Measurements from ENCODE around the gene ACTN4. TPM values are rescaled to one million over a fixed set of nuclear protein-coding genes. Genes with fewer than 3 reads are reported as not detected.
A peak's percentile ranks its signal among the peaks of the same experiment; 100 is the strongest.
"Not testable (repeated sequence)": the region's sequence is repeated elsewhere in the genome, so short reads cannot be mapped to it uniquely, and the experiment has no call there.

ACTN4 gene
- total and polyA plus RNA-seq, 5 experiments from 2014 or later = 3.2 to 57.6 (median 8.5) TPM

DNA sequence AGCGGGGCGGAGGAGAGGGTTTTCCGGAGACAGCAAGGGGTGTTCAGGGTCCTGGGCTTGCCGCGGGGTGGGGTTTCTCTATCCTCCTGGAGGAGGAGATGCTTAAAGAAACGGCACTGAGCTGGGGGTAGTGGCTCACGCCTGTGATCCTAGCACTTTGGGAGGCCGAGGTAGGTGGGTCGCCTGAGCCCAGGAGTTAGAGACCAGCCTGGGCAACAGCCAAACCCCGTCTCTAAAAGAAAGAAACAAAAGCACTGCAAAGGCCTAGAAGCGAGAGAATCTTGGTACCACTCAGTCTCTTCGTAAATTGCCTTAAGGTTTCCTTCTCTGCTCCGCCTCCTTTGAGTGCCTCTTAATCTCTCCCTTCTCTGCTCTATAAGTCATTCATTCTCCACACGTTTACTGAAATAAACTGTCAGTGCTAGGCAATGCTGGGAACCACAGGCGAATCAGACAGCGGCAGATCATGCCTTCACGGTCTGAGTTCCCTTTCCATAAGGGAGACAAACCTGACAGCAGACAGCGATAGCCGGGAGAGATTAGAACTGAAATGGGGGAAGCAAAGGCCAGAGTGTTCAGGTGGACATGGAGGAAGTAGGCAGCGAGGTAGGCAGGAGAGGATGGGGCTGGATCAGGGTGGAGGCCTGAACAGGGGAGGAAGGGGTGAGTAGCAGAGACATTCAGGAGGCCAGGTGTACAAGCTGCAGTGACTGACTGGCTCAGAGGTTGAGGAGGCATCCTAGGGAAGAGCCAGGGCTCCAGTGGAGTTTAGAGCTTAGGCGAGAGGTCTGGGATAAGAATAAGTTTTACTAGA lies 27.9 kb upstream of the ACTN4 start:
- ATAC-seq (no peak), DNase-seq (no peak)
- no peaks in the 10 kb centered on the region for H3K27me3 Mint-ChIP-seq
- POLR2A ChIA-PET = interaction anchor here (0.9 to 2.6 kb wide), 21 partner anchors 8 to 1215 kb away, joined by 3 to 18 read pairs (median 5); partner anchors contain the start of genes ACTN4, CATSPERG, DYRK1B and ECH1
- H3K36me3 Mint-ChIP-seq = peaks cover 5 to 64% (median 21%) of the 10 kb centered on the region in 3 donors
- H3K4me3 Mint-ChIP-seq = peak overlapping the region; percentile 97 to 100 (median 99)
- H3K27ac Mint-ChIP-seq = peak overlapping the region; percentile 97 to 100 (median 99)
- H3K9me3 Mint-ChIP-seq = no peaks in the 10 kb centered on the region
- H3K4me1 Mint-ChIP-seq = peaks cover 33 to 56% (median 43%) of the 10 kb centered on the region in 4 donors

DNA sequence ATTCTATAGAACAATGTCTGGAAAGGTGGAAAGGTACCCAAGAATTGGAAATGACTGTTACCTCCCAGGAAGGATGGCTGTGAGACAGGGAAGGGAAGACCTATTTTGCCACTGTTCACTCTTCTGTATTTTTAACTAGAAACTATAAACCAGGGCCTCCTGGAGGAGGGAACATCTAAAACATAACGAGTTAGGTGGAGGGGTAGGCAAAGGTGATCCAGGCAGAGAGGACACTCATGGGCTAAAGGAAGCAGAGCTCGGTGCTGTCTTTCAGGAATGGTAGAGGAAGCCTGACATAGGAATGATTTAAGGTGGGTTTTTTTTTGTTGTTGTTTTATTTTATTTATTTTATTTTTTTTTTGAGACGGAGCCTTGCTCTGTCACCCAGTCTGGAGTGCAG lies 22.6 kb upstream of the ACTN4 start:
- ATAC-seq (no peak), DNase-seq (no peak)
- Mint-ChIP-seq H3K4me3 (no peak overlapping the region), H3K27me3 (no peaks in the 10 kb centered on the region), H3K4me1 (peaks cover 6 to 11% (median 7%) of the 10 kb centered on the region in 4 donors), H3K27ac (no peak overlapping the region), H3K36me3 (peaks cover 0 to 90% (median 23%) of the 10 kb centered on the region in 3 donors), H3K9me3 (no peaks in the 10 kb centered on the region)
- POLR2A ChIA-PET = no interaction called here

DNA sequence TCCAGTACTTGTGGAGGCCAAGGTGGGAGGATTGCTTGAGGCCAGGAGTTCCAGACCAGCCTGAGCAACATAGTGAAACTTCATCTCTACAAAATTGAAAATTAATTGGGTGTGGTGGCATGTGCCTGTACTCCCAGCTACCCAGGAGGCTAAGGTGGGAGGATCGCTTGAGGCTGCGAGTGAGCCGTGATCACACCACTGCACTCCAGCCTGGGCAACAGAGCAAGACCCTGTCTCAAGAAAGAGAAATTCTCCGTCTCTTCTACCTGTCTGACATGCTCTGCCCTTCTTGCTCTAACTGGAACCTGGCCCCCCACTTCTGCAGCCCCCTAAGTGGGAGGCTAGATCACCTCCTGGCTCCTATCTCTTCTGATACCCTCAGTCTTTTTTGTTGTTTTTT lies 21.0 kb upstream of the ACTN4 start:
- peak overlapping the region in 1 of 10 donors; percentile 56 for H3K27ac Mint-ChIP-seq
- H3K4me1 Mint-ChIP-seq = peaks cover 0 to 5% (median 2%) of the 10 kb centered on the region in 4 donors
- no peak overlapping the region for H3K4me3 Mint-ChIP-seq
- DNase-seq = peak in 1 of 10 donors; percentile 21
- no peak for ATAC-seq
- no peaks in the 10 kb centered on the region for H3K27me3 Mint-ChIP-seq
- POLR2A ChIA-PET = interaction anchor here (0.5 kb wide), 1 partner anchor 176 kb away, joined by 3 read pairs; no protein-coding TSS in a partner anchor
- H3K9me3 Mint-ChIP-seq = no peaks in the 10 kb centered on the region
- peaks cover 0 to 97% (median 27%) of the 10 kb centered on the region in 3 donors for H3K36me3 Mint-ChIP-seq

DNA sequence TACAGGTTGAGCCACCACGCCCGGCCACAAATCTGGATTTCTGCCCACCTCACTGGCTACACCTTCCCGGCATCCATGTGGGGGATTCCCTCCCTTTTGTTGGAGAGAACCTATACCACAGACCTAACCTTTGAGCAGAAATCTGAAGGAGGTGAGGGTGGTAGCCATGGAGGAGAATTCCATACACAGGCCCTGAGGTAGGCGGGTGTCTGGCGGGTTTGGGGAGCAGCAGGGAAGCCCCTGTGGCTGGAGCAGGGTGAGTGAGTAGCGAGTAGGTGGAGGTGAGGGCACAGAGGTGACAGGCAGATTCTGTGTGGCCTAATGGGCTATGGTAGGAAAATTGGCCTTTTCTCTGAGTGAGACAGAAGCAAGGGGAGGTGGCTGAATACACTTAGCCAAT lies 17.9 kb upstream of the ACTN4 start:
- H3K27me3 Mint-ChIP-seq = no peaks in the 10 kb centered on the region

DNA sequence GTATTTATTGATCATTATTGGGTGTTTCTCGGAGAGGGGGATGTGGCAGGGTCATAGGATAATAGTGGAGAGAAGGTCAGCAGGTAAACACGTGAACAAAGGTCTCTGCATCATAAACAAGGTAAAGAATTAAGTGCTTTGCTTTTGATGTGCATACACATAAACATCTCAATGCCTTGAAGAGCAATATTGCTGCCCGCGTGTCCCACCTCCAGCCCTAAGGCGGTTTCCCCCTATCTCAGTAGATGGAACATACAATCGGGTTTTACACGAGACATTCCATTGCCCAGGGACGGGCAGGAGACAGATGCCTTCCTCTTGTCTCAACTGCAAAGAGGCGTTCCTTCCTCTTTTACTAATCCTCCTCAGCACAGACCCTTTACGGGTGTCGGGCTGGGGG lies 16.1 kb upstream of the ACTN4 start:
- H3K27me3 Mint-ChIP-seq, H3K9me3 Mint-ChIP-seq, H3K4me3 Mint-ChIP-seq, DNase-seq, POLR2A ChIA-PET, ATAC-seq: not testable (repeated sequence)
- peaks cover 3 to 74% (median 18%) of the 10 kb centered on the region in 3 donors for H3K36me3 Mint-ChIP-seq
- peaks cover 7 to 21% (median 19%) of the 10 kb centered on the region in 4 donors for H3K4me1 Mint-ChIP-seq
- H3K27ac Mint-ChIP-seq = peak overlapping the region in 1 of 10 donors; percentile 62

More for the DNA sequence above, 17.9 kb upstream of the ACTN4 start:
- Mint-ChIP-seq H3K27ac (peak overlapping the region in 2 of 10 donors; percentile 39 to 67), H3K4me3 (no peak overlapping the region), H3K36me3 (peaks cover under 1 to 87% (median 17%) of the 10 kb centered on the region in 3 donors), H3K9me3 (no peaks in the 10 kb centered on the region), H3K4me1 (peaks cover 3 to 9% (median 4%) of the 10 kb centered on the region in 4 donors)
- no peak for ATAC-seq
- DNase-seq = no peak
- POLR2A ChIA-PET = no interaction called here

DNA sequence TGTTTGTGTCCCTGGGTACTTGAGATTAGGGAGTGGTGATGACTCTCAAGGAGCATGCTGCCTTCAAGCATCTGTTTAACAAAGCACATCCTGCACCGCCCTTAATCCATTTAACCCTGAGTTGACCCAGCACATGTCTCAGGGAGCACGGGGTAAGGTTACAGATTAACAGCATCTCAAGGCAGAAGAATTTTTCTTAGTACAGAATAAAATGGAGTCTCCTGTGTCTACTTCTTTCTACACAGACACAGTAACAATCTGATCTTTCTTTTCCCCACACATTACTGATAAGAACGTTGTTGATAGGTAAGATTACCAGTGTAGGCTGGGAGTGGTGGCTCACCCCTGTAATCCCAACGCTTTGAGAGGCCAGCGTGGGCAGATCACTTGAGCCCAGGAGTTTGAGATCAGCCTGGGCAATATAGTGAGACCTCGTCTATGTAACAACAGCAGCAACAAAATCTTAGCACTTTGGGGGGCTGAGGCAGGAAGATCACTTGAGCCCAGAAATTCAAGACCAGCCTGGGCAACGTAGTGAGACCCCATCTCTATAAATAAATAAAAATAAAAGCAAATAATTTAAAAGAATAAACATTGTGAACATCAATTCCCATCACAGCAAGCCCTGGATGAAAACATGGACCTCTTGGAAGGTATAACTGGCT lies 15.5 kb upstream of the ACTN4 start:
- ATAC-seq, H3K4me3 Mint-ChIP-seq, DNase-seq, POLR2A ChIA-PET, H3K27me3 Mint-ChIP-seq, H3K27ac Mint-ChIP-seq, H3K9me3 Mint-ChIP-seq: not testable (repeated sequence)
- Mint-ChIP-seq H3K4me1 (peaks cover 10 to 27% (median 25%) of the 10 kb centered on the region in 4 donors), H3K36me3 (peaks cover 3 to 70% (median 16%) of the 10 kb centered on the region in 3 donors)

DNA sequence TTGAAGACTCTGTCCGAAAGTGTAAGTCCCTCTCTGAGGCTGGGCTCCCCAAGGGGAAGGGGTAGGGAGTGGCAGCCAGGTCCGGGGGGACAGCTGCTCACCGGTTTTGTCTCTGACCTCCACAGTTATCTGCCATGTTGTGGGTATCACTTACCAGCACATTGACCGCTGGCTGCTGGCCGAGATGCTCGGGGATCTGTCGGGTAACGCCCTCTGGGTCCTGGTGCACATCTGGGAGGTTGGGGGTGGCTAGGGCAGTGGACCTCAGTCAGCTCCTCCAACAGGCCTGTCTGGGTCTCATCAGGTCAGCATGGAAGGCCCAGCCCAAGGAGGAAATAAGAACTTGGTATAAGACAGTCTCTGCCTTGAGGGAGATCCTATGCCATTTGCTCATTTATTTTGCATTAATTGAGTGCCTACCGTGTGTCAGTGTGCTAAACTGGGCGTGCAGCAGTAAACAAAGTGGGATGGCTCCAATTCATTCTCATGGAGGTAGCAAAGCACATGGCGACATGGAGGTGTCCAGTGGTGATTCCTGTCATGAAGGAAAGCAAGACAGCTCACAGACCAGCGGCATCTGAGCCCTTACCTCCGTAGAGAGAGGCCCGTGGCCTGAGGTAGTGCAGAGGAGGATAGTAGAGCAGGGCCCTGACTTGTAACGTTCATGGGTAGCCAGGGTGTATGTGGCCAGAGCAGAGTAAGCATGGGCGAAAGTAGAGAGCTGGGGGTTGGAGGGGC lies 14.8 kb upstream of the ACTN4 start:
- POLR2A ChIA-PET = interaction anchor here (0.7 kb wide), 1 partner anchor 9 kb away, joined by 6 read pairs; no protein-coding TSS in a partner anchor
- Mint-ChIP-seq H3K4me1 (peaks cover 11 to 34% (median 30%) of the 10 kb centered on the region in 4 donors), H3K27me3 (no peaks in the 10 kb centered on the region), H3K9me3 (no peaks in the 10 kb centered on the region), H3K36me3 (peaks cover 3 to 64% (median 14%) of the 10 kb centered on the region in 3 donors), H3K27ac (peak overlapping the region in 1 of 10 donors; percentile 86), H3K4me3 (no peak overlapping the region)
- DNase-seq = no peak
- no peak for ATAC-seq

DNA sequence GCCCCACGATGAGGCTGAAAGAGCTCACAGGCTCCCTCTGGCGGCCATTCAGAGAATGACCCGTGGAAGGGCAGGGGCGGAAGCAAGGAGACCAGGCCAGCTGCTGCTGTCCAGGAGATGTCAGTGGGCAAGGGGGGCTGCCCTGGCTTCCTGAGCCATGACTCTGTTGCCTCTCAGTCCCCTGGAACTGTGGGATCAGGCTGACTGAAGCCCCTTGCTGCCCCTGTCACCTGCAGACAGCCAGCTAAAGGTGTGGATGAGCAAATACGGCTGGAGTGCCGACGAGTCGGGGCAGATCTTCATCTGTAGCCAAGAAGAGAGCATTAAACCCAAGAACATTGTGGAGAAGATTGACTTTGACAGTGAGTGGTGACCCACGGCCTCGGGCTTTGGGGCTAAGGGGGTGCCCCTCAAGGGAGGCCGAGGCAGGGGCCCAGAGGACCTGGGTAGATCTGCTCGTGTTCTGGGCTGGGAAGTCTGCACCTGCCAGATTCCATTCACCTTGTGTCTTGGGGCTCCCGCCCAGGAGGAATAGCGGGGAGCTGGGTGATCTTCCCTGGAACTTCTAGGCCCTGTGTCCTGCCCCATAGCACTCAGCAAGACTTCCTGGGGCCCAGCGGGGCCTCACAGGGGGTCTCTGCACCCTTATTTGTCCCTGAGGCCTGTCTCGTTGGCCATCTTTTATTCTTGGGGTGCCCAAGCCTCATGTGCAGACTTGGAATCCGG lies 12.5 kb upstream of the ACTN4 start:
- POLR2A ChIA-PET = interaction anchor here (0.5 to 2.0 kb wide), 5 partner anchors 12 to 232 kb away, joined by 3 to 11 read pairs (median 8); partner anchors contain the start of genes ACTN4, EIF3K and FAM98C
- DNase-seq (peak; percentile 42 to 83 (median 69)), ATAC-seq (peak; percentile 27 to 34)
- Mint-ChIP-seq H3K4me1 (peaks cover 11 to 35% (median 30%) of the 10 kb centered on the region in 4 donors), H3K27ac (peak overlapping the region in 7 of 10 donors; percentile 3 to 88 (median 64)), H3K27me3 (no peaks in the 10 kb centered on the region), H3K4me3 (peak overlapping the region in 7 of 10 donors; percentile 2 to 64 (median 50)), H3K36me3 (peaks cover 3 to 41% (median 11%) of the 10 kb centered on the region in 3 donors), H3K9me3 (no peaks in the 10 kb centered on the region)

DNA sequence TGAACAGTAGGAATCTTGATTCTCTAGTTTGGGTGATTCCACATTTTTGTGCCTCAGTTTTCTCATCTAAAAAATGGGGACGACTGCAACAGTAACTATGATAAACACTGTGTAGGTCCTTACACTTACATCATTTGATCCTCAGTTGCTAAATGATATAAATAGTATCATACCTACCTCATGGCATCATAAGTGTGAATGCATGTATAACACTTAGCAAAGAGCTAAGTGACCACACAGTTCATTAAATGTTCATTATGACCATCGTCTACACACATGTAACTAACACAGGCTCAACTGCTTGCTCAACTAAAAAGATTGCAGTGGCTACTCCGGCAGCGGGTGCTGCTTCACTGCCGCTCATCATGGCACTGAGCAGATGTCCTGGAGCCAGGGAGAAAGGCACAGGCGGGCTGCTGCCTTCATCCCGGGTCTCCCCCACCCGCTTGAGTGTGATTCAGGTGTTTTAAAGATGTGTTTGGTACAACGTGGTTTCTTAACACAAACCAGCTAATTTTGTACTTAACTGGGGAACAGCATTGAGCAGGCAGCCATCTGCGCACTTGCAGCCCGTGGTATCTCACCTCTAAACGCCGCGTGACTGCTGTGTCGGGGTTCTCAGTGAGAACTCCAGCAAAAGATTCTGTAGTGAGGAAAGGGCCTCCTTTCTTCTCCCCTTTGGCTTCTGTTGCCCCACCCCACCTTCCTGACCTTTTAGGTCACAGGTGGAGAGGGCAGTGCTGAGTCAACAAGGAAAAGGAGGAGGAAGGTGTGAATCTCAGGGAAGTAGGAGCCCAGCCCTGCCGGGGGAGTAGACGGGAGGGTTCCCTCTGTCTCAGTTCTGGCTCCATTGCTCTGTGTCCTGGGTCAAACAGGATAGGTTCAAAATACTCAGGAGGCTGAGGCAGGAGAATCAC lies 11.7 kb upstream of the ACTN4 start:
- Mint-ChIP-seq H3K4me3 (peak overlapping the region in 1 of 10 donors; percentile 40), H3K27me3 (no peaks in the 10 kb centered on the region), H3K27ac (peak overlapping the region in 3 of 10 donors; percentile 11 to 58 (median 40)), H3K4me1 (peaks cover 11 to 35% (median 30%) of the 10 kb centered on the region in 4 donors), H3K36me3 (peaks cover 3 to 34% (median 11%) of the 10 kb centered on the region in 3 donors), H3K9me3 (no peaks in the 10 kb centered on the region)
- ATAC-seq (no peak), DNase-seq (peak in 1 of 10 donors; percentile 49)
- POLR2A ChIA-PET = interaction anchor here (1.6 to 2.0 kb wide), 2 partner anchors 120 to 233 kb away, joined by 8 to 11 read pairs; partner anchors contain the start of gene FAM98C

DNA sequence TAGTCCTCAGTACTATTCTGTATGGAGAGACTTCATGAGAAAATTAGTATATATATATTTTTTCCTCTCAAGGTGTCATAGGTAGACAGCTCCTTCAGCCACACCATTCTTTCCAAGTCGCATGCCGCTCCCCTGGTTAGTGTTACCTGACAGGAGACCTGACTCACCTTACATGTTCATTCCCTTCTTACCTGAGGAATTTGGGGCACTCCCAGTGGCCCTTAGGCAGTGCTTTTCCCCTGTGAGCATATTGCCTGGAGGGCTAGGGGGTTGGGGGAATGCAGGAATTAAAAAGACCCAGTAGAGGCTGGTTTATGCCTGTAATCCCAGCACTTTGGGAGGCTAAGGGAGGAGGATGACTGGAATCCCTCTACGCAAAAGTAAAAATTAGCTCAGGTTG lies 9.0 kb upstream of the ACTN4 start:
- peaks cover 10 to 37% (median 25%) of the 10 kb centered on the region in 4 donors for H3K4me1 Mint-ChIP-seq
- no peak overlapping the region for H3K4me3 Mint-ChIP-seq
- POLR2A ChIA-PET = interaction anchor here (1.8 kb wide), 1 partner anchor 235 kb away, joined by 5 read pairs; the partner anchor contains the start of gene FAM98C
- H3K36me3 Mint-ChIP-seq = peaks cover 3 to 9% (median 5%) of the 10 kb centered on the region in 3 donors
- H3K9me3 Mint-ChIP-seq = no peaks in the 10 kb centered on the region
- DNase-seq = peak in 1 of 10 donors; percentile 35
- no peaks in the 10 kb centered on the region for H3K27me3 Mint-ChIP-seq
- no peak for ATAC-seq
- H3K27ac Mint-ChIP-seq = no peak overlapping the region

Data from naive thymus-derived CD8-positive, alpha-beta T cell (primary cell).